Fibroblast of mammary gland (primary cell): ENCODE data around the gene PIK3R1.

Experiments
- DNase-seq: peaks from one replicate; pipeline ENCODE4 v3.0.0-alpha.2; 2010; ENCODE audit warnings: low read depth
- H3K4me3 ChIP-seq: 2 replicates; pipeline ENCODE4 v1.5.1; 2011; ENCODE audit warnings: low read depth, mild to moderate bottlenecking, low read length, moderate library complexity; ENCODE audit not compliant: control insufficient read depth
- CTCF ChIP-seq: conservative IDR thresholded peaks from 2 replicates; pipeline ENCODE4 v1.5.1; 2011; ENCODE audit warnings: low read depth, low read length, inconsistent platforms; ENCODE audit not compliant: control insufficient read depth, insufficient read depth

The PIK3R1 gene

GRCh38 chr5:68182094-68182493, 33.5 kb upstream of the PIK3R1 start:
- TF ChIP-seq CTCF = no peak
- no peak overlapping the region for H3K4me3 ChIP-seq
- DNase-seq = no peak

GRCh38 chr5:68182534-68182933, 33.0 kb upstream of the PIK3R1 start:
- no peak for TF ChIP-seq CTCF
- H3K4me3 ChIP-seq = no peak overlapping the region
- no peak for DNase-seq

GRCh38 chr5:68187268-68188055, 28.1 kb upstream of the PIK3R1 start:
- no peak overlapping the region for H3K4me3 ChIP-seq
- no peak for TF ChIP-seq CTCF
- no peak for DNase-seq

GRCh38 chr5:68189171-68189570, 26.4 kb upstream of the PIK3R1 start:
- TF ChIP-seq CTCF = no peak
- no peak for DNase-seq
- no peak overlapping the region for H3K4me3 ChIP-seq

- TF ChIP-seq CTCF = no peak
- no peak for DNase-seq
- no peak overlapping the region for H3K4me3 ChIP-seq
These were observed 25.9 kb upstream of the PIK3R1 start for GRCh38 chr5:68189613-68190012.

- H3K4me3 ChIP-seq = no peak overlapping the region
- no peak for DNase-seq
- TF ChIP-seq CTCF = no peak
These were observed 24.9 kb upstream of the PIK3R1 start for GRCh38 chr5:68190619-68191018.

- no peak for DNase-seq
- TF ChIP-seq CTCF = no peak
- H3K4me3 ChIP-seq = no peak overlapping the region
These were observed 24.3 kb upstream of the PIK3R1 start for GRCh38 chr5:68191083-68191791.
